ENCODE results near the gene EFTUD2.

The EFTUD2 gene

DNA sequence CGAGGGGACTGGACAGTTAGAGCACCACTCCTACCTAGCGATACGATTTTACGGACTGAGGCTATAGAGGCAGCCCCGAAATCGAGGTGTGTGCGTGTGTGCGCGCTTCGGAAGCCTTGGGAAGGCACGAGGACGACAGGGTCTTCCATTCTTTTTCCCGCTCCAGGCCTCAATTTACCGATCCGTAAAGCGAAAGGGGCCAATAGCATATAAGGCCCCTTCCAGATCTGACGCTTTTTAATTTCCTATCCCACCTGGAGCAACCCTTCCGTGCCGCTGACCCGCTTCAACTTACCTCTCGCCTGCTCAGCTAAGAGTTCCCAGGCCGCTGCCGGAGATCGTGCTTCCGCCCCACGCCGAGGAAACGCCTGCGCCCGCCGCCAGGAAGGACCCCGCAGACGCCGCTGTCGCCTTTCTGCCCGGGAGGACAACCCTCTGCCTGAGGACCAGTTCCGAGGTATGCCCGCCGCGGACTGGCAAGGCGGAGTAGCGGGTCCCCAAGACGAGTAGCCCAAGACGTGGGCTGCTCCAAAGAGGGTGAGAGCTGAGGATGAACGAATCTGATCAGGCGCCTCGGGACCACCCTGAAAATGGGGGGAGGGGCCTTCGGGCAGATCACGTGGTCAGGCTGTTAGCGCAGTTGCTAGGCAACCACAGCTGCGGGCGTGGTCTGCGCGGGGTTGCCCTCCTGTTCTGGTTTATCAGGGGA, at the start of gene EFTUD2 (continued):
- TF ChIP-seq REPIN1 (tag by site-specific recombination; IDR thresholded peaks at IDR 0.05; ENCODE audit: low read depth) (no peak), ZNF785 (tag by site-specific recombination; IDR thresholded peaks at IDR 0.05) (no peak), ZNF146 (tag by site-specific recombination; IDR thresholded peaks at IDR 0.05) (0 out of 2 replicates have a peak, but pooled peaks have one; percentile 15), ZNF670 (tag by site-specific recombination; IDR thresholded peaks at IDR 0.05; ENCODE audit: low read depth) (no peak), SETDB1 (IDR thresholded peaks at IDR 0.05; ENCODE audit: insufficient read length, low read length) (no peak), ZNF530 (tag by site-specific recombination; IDR thresholded peaks at IDR 0.05; ENCODE audit: low read depth) (no peak), ZBTB20 (tag by site-specific recombination; IDR thresholded peaks at IDR 0.05) (peak; percentile 33; the same call in 1 of the 2 replicates), ZNF157 (tag by site-specific recombination; IDR thresholded peaks at IDR 0.05) (no peak), ZBTB8A (tag by site-specific recombination; IDR thresholded peaks at IDR 0.05) (peak; percentile 92), ZNF747 (tag by site-specific recombination; IDR thresholded peaks at IDR 0.05) (no peak), ZNF221 (tag by site-specific recombination; IDR thresholded peaks at IDR 0.05; ENCODE audit: borderline replicate concordance) (no peak), KLF1 (tag by site-specific recombination; IDR thresholded peaks at IDR 0.05) (peak; percentile 68; the same call in 1 of the 2 replicates), ZNF391 (tag by site-specific recombination; IDR thresholded peaks at IDR 0.05; ENCODE audit: borderline replicate concordance, low read depth) (peak; percentile 87; the same call in 1 of the 2 replicates), HOXC10 (CRISPR knock-in tag; IDR thresholded peaks at IDR 0.05) (no peak), ZNF660 (tag by site-specific recombination; IDR thresholded peaks at IDR 0.05) (peak; percentile 86), OVOL3 (tag by site-specific recombination; IDR thresholded peaks at IDR 0.05) (0 out of 2 replicates have a peak, but pooled peaks have one; percentile 18), ZNF792 (tag by site-specific recombination; IDR thresholded peaks at IDR 0.05) (0 out of 2 replicates have a peak, but pooled peaks have one; percentile 2)
- TF ChIP-seq, protein P1, sequence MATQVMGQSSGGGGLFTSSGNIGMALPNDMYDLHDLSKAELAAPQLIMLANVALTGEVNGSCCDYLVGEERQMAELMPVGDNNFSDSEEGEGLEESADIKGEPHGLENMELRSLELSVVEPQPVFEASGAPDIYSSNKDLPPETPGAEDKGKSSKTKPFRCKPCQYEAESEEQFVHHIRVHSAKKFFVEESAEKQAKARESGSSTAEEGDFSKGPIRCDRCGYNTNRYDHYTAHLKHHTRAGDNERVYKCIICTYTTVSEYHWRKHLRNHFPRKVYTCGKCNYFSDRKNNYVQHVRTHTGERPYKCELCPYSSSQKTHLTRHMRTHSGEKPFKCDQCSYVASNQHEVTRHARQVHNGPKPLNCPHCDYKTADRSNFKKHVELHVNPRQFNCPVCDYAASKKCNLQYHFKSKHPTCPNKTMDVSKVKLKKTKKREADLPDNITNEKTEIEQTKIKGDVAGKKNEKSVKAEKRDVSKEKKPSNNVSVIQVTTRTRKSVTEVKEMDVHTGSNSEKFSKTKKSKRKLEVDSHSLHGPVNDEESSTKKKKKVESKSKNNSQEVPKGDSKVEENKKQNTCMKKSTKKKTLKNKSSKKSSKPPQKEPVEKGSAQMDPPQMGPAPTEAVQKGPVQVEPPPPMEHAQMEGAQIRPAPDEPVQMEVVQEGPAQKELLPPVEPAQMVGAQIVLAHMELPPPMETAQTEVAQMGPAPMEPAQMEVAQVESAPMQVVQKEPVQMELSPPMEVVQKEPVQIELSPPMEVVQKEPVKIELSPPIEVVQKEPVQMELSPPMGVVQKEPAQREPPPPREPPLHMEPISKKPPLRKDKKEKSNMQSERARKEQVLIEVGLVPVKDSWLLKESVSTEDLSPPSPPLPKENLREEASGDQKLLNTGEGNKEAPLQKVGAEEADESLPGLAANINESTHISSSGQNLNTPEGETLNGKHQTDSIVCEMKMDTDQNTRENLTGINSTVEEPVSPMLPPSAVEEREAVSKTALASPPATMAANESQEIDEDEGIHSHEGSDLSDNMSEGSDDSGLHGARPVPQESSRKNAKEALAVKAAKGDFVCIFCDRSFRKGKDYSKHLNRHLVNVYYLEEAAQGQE (tag by site-specific recombination; IDR thresholded peaks at IDR 0.05): peak; percentile 48; the same call in 1 of the 2 replicates
- TF ChIP-seq, protein P2, sequence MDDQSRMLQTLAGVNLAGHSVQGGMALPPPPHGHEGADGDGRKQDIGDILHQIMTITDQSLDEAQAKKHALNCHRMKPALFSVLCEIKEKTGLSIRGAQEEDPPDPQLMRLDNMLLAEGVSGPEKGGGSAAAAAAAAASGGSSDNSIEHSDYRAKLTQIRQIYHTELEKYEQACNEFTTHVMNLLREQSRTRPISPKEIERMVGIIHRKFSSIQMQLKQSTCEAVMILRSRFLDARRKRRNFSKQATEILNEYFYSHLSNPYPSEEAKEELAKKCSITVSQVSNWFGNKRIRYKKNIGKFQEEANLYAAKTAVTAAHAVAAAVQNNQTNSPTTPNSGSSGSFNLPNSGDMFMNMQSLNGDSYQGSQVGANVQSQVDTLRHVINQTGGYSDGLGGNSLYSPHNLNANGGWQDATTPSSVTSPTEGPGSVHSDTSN (CRISPR knock-in tag; IDR thresholded peaks at IDR 0.05): peak; percentile 93
- TF ChIP-seq, protein P3, sequence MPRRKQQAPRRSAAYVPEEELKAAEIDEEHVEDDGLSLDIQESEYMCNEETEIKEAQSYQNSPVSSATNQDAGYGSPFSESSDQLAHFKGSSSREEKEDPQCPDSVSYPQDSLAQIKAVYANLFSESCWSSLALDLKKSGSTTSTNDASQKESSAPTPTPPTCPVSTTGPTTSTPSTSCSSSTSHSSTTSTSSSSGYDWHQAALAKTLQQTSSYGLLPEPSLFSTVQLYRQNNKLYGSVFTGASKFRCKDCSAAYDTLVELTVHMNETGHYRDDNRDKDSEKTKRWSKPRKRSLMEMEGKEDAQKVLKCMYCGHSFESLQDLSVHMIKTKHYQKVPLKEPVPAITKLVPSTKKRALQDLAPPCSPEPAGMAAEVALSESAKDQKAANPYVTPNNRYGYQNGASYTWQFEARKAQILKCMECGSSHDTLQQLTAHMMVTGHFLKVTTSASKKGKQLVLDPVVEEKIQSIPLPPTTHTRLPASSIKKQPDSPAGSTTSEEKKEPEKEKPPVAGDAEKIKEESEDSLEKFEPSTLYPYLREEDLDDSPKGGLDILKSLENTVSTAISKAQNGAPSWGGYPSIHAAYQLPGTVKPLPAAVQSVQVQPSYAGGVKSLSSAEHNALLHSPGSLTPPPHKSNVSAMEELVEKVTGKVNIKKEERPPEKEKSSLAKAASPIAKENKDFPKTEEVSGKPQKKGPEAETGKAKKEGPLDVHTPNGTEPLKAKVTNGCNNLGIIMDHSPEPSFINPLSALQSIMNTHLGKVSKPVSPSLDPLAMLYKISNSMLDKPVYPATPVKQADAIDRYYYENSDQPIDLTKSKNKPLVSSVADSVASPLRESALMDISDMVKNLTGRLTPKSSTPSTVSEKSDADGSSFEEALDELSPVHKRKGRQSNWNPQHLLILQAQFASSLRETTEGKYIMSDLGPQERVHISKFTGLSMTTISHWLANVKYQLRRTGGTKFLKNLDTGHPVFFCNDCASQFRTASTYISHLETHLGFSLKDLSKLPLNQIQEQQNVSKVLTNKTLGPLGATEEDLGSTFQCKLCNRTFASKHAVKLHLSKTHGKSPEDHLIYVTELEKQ (tag by site-specific recombination; IDR thresholded peaks at IDR 0.05; ENCODE audit: borderline replicate concordance): peak; percentile 25; the same call in 1 of the 2 replicates
- TF ChIP-seq, protein P4, sequence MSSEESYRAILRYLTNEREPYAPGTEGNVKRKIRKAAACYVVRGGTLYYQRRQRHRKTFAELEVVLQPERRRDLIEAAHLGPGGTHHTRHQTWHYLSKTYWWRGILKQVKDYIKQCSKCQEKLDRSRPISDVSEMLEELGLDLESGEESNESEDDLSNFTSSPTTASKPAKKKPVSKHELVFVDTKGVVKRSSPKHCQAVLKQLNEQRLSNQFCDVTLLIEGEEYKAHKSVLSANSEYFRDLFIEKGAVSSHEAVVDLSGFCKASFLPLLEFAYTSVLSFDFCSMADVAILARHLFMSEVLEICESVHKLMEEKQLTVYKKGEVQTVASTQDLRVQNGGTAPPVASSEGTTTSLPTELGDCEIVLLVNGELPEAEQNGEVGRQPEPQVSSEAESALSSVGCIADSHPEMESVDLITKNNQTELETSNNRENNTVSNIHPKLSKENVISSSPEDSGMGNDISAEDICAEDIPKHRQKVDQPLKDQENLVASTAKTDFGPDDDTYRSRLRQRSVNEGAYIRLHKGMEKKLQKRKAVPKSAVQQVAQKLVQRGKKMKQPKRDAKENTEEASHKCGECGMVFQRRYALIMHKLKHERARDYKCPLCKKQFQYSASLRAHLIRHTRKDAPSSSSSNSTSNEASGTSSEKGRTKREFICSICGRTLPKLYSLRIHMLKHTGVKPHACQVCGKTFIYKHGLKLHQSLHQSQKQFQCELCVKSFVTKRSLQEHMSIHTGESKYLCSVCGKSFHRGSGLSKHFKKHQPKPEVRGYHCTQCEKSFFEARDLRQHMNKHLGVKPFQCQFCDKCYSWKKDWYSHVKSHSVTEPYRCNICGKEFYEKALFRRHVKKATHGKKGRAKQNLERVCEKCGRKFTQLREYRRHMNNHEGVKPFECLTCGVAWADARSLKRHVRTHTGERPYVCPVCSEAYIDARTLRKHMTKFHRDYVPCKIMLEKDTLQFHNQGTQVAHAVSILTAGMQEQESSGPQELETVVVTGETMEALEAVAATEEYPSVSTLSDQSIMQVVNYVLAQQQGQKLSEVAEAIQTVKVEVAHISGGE (tag by site-specific recombination; conservative IDR thresholded peaks at IDR 0.05; ENCODE audit: low read depth): peak; percentile 95
- TF ChIP-seq, protein P5, sequence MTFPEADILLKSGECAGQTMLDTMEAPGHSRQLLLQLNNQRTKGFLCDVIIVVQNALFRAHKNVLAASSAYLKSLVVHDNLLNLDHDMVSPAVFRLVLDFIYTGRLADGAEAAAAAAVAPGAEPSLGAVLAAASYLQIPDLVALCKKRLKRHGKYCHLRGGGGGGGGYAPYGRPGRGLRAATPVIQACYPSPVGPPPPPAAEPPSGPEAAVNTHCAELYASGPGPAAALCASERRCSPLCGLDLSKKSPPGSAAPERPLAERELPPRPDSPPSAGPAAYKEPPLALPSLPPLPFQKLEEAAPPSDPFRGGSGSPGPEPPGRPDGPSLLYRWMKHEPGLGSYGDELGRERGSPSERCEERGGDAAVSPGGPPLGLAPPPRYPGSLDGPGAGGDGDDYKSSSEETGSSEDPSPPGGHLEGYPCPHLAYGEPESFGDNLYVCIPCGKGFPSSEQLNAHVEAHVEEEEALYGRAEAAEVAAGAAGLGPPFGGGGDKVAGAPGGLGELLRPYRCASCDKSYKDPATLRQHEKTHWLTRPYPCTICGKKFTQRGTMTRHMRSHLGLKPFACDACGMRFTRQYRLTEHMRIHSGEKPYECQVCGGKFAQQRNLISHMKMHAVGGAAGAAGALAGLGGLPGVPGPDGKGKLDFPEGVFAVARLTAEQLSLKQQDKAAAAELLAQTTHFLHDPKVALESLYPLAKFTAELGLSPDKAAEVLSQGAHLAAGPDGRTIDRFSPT (tag by site-specific recombination; IDR thresholded peaks at IDR 0.05): peak; percentile 99
- TF ChIP-seq, protein P6, sequence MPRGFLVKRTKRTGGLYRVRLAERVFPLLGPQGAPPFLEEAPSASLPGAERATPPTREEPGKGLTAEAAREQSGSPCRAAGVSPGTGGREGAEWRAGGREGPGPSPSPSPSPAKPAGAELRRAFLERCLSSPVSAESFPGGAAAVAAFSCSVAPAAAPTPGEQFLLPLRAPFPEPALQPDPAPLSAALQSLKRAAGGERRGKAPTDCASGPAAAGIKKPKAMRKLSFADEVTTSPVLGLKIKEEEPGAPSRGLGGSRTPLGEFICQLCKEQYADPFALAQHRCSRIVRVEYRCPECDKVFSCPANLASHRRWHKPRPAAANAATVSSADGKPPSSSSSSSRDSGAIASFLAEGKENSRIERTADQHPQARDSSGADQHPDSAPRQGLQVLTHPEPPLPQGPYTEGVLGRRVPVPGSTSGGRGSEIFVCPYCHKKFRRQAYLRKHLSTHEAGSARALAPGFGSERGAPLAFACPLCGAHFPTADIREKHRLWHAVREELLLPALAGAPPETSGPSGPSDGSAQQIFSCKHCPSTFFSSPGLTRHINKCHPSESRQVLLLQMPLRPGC (tag by site-specific recombination; IDR thresholded peaks at IDR 0.05): peak; percentile 82; the same call in 1 of the 2 replicates

Data from HEK293 (cell line).